Medulla oblongata (tissue), 1 donor: ENCODE data around the gene TMEM123.
A peak's percentile ranks its signal among the peaks of the same experiment; 100 is the strongest.

ENCODE experiments used
- DNase-seq: peaks from one replicate; pipeline ENCODE4 v3.0.0-alpha.2; 2015; ENCODE audit errors: extremely low spot score

Gene TMEM123

GRCh38 chr11:102471474-102471873, 18.9 kb upstream of the TMEM123 start:
- no peak for DNase-seq

DNA sequence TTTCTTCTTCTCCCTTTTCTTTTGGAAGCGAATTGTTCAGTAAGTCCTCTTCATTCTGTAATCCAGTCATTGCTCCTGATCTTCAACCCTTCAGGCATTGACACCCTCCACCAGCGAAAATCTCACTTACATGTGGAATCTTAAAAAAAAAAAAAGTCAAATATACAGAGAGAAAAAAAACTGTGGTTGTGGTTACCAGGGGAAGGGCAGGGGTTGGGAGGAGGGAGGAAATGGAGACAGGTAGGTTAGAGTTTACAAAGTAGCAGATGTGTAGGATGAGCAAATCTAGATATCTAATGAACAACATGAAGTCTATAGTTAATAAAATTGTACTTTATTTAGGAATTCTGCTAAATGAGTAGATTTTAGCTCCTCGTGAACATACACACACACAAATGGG, 17.7 kb upstream of the TMEM123 start:
- no peak for DNase-seq

- DNase-seq, result no peak
Measured at GRCh38 chr11:102469196-102469821, 16.7 kb upstream of the TMEM123 start.

GRCh38 chr11:102468616-102469195, 16.1 kb upstream of the TMEM123 start:
- DNase-seq, result no peak

DNA sequence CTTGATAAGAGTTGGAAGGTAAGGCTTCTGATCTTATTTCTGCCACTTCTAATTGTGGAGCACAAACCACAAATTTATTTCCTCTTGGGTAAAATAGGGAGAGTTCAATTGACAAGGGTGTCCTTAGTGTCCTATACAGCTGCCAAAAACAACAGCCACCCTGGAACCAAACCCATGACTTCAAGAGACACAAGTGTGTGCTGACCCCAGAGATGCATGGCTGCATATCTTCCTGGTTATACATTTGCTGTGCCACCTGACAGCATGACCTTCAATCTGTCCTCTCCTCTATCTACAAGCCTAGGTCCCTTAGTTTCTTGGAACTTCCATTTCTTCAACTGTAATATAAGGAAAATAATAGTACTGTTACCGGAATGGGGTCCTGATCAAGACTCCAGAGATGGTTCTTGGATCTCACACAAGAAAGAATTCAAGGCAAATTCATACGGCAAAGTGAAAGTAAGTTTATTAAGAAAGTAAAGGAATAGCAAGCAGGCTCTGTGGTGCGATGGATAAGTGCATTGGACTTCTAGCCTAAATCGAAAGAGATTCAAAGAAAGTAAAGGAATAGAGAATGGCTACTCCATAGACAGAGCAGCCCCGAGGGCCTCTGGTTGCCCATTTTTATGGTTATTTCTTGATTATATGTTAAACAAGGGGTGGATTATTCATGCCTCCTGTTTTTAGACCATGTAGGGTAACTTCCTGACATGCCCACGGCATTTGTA, 15.5 kb upstream of the TMEM123 start:
- no peak for DNase-seq

- DNase-seq, result no peak
Measured at GRCh38 chr11:102467080-102467708, 14.6 kb upstream of the TMEM123 start.

- DNase-seq, result no peak
Measured at GRCh38 chr11:102465696-102466095, 13.1 kb upstream of the TMEM123 start.

GRCh38 chr11:102464859-102465500, 12.4 kb upstream of the TMEM123 start:
- DNase-seq, result no peak

DNA sequence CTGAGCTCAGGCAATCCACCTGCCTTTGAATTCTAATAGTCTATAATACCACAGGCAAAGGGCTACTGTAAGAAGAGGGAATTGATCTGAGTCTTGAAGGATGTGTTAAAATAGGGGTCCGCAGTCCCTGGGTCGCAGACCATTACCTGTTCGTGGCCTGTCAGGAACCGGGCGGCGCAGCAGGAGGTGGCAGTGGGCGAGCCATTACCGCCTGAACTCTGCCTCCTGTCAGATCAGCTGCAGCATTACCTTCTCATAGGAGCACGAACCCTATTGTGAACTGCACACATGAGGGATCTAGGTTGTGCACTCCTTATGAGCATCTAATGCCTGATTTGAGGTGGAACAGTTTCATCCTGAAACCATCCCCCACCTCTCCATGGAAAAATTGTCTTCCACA, 11.5 kb upstream of the TMEM123 start:
- DNase-seq, result no peak

GRCh38 chr11:102462610-102463009, 10.0 kb upstream of the TMEM123 start:
- DNase-seq, result no peak

DNA sequence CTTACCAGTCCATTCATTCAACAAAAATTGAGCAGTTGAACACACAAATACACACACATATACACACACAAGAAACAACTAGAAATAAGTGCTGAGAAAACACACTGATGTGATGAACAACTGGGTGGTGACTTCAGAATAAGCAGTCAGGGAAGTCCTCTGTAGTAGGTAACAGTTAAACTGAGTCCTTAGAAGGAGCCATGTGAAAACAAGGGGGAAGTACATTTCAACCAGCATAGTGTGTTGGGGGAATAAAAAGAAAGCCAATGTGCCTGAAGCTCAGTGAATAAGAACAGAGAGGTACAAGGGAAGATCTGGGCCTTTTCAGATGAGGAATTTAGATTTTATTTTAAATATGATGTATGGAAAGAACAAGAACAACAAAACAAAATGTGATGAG, 6.8 kb upstream of the TMEM123 start:
- DNase-seq, result no peak

DNA sequence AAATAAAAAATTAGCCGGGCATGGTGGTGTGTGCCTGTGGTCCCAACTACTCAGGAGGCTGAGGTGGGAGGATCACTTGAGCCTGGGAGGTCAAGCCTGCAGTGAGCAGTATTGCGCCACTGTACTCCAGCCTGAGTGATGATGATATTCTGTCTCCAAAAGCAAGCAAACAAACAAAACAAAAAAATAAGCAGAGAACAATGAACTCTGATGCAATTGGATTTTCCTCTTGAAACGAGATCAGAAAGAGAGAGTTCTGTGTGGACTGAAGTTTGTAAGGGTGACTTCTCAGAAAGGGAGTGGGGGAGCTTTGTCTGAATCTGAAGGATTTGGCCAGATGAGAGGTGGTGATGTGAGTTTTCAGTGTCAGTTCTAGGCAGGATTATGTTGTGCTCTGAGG, 6.0 kb upstream of the TMEM123 start:
- DNase-seq, result no peak

- peak; percentile 37 for DNase-seq
Measured at GRCh38 chr11:102457865-102458264, 5.3 kb upstream of the TMEM123 start.

- DNase-seq, result no peak
Measured at GRCh38 chr11:102457056-102457677, 4.6 kb upstream of the TMEM123 start.

DNA sequence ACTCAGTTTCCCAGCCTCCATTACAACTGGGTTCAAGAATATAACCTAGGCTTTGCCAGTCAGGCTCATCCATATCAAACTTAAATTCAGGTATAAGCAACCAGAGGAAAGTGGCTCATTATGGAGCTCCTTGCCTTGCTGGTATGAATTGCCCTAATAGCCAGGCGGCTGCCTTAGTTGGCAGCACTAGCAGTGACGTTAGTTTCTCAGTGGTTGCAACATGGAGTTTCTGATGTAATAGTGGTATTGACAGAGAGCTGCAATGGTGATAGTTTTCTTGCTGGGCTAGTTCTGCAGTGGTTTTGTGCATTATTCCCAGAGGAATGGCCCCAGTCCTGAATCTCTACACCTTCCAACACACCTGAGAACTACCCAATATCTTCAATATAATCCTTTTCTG, 3.8 kb upstream of the TMEM123 start:
- no peak for DNase-seq

- DNase-seq, result no peak
Measured at GRCh38 chr11:102453921-102454320, 1.4 kb upstream of the TMEM123 start.

- peak; percentile 66 for DNase-seq
Measured at GRCh38 chr11:102453302-102453695, 734 bp upstream of the TMEM123 start.

DNA sequence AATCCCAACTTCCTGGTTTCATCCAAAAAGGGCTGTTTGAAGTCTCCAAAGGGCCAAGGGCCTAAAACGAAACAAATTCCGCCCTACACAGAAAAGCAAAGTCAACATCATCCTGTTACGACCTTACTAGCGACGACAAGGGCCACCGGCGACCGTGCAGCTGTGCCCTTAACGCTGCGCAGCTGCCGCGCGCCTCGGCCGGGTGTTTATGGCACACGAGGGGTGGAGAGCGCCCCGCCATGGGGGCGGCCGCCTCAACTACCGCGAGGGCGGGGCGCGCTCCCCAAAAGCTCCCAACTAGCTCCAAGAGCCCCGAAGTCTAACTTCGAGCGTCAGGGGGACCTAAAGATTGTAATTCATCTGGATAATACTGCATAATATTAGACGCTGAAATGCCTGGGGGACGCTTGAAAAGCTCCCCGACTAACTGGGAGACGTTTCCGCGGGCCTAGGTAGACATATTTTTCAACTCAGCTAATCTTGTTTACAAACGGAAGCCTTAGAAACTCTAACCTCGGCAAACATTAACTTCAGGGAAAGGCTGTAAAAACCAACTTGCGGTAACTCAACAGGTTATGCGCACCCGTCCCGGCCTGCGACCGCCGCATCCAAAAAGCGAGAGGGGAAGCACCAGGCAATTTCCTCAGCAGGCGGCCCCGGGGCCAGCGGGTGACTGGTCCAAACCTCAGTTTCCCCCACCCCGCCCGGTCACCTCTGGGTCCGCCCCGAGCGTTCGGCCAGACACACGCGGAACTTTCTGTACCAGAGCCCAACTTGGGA, 694 bp downstream of the TMEM123 start:
- DNase-seq, result peak; percentile 87

GRCh38 chr11:102451041-102451680, 1.4 kb downstream of the TMEM123 start:
- peak; percentile 44 for DNase-seq
